GM10266 (cell line): ENCODE data around the gene BRSK2.

Source experiments
- DNase-seq: peaks from one replicate; pipeline ENCODE4 v3.0.0; 2012; ENCODE audit errors: extremely low spot score
- CTCF ChIP-seq: IDR thresholded peaks from 2 replicates; pipeline ENCODE4 v1.5.1; 2012; ENCODE audit warnings: mild to moderate bottlenecking, low read depth; ENCODE audit not compliant: control insufficient read depth, insufficient read depth; ENCODE audit errors: missing control alignments

BRSK2 gene

GRCh38 chr11:1473011-1473628 is 83.4 kb downstream of the BRSK2 start:
- DNase-seq, result no peak
- no peak for TF ChIP-seq CTCF

- DNase-seq, result no peak
- TF ChIP-seq CTCF, result no peak
Observed at GRCh38 chr11:1473786-1474185, 84.1 kb downstream of the BRSK2 start.

- TF ChIP-seq CTCF, result no peak
- DNase-seq, result no peak
Observed at GRCh38 chr11:1475841-1476240, 86.1 kb downstream of the BRSK2 start.

- DNase-seq, result no peak
- no peak for TF ChIP-seq CTCF
Observed at GRCh38 chr11:1476940-1477736, 87.4 kb downstream of the BRSK2 start.

GRCh38 chr11:1478011-1478410 is 88.3 kb downstream of the BRSK2 start:
- no peak for DNase-seq
- TF ChIP-seq CTCF, result no peak

- TF ChIP-seq CTCF, result no peak
- no peak for DNase-seq
Observed at GRCh38 chr11:1478544-1478943, 88.8 kb downstream of the BRSK2 start.
